GM18517 (cell line): ENCODE data around the gene ASXL1.
"Not testable (repeated sequence)": the region's sequence is repeated elsewhere in the genome, so short reads cannot be mapped to it uniquely, and the experiment has no call there.

ENCODE experiments used
- ATAC-seq: cut with Tn5 transposase; IDR thresholded peaks from one replicate; pipeline ENCODE4 v1.9.1; 2021; ENCODE audit warnings: mild to moderate bottlenecking, moderate library complexity; ENCODE audit not compliant: unreplicated experiment

Gene ASXL1

DNA sequence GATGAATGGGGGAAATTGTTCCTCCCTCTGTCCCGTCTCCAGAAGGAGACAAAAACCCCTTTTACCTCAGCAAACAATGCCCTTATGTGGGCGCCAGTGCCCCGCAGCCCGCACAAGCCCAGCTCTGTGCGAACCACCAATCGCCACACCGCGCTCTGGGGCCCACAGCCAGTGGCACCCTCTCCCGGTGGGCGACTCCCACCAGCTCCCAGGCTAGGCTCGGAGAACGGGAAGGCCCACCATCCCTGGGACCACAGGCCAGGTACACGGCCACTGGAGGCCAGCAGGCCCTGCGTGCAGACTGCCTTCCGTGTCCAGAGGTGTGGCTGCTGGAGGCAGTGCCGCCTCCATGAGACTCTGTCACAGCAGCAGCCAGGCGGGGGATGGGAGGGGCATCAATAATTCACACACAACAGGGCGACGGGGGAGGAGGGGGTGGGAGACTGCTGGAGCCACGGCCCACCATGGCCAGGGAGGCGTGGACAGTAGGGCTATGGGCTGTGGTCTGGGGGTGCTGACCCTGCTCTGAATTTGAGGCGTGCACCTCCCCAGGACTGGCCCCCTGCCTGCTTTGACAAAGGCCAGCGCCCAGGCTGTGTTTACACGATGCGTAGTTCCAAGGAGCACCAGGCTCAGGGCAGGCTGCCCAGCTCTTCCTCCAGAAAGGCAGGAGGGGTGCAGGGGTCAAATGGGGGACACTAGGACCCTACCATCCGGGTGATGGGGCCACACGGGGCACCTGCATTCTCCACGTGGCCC lies 105.7 kb downstream of the ASXL1 start:
- ATAC-seq: no peak

DNA sequence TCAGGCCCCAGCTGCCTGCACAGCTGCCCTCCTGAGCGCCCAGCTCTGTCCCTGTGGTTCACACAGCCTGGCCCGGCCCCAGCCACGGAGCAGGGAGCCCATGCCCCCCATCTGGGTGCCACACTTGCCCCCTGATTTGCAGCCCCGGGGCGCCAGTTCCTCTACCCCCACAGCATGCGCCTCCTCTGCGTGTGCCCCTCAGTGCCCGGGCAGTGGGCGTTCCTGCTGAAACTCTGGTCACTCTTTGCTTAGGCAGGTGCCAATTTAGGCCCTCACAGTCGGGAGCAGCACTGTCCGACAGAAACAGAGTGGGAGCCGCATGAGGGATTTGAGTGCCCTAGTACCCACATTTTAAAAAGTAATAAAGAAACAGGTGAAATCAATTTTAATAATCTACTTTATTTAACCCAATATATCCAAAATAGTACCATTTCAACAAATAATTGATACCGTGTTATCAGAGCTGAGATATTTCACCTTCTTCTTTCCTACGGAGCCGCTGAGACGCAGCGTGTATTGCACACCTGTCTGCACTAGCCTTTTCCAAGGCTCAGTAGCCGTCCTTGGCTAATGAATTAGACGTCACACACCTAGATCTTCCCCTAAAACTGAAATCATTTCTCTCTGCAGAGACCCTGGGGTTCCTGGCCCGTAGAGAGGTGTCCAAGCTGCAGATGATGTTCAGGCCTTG lies 106.4 kb downstream of the ASXL1 start:
- ATAC-seq: no peak

DNA sequence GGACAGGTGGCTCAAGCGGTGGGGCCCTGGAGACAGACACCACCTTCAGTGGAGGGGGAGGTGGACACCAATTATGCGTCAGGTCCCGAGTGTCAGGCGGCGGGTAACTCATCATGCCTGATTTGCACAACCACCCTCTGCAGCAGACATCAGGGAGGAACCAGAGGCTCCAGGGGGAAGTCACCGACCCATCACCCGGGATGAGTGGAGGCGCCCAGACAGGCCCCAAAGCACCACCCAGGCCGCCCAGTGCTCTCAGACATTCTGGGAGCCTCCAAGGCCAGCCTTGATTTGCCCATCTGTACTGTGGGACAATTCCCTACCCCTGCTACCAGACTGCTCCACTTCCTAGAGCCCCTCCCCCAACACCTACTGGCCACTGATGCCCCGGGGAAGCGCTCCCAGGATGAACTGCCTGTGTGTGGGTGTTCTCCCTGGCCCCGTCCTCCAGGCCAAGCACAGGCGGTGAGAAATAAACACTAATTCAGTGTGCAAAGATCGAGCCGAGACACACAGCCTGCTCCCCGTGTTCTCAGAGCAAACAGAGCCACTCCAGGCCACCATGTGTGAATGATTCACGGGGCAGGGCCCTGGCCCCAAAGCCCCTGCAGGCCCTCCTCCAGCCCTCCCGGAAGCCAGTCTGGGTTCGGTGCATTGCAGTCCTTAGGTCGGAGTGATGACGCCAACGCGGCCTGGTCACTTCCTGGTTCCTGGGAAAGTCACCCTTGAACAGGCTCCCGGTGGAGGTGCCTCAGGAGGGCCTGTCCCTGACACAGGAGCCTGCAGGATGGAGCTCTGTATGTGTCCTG lies 107.2 kb downstream of the ASXL1 start:
- no peak for ATAC-seq

DNA sequence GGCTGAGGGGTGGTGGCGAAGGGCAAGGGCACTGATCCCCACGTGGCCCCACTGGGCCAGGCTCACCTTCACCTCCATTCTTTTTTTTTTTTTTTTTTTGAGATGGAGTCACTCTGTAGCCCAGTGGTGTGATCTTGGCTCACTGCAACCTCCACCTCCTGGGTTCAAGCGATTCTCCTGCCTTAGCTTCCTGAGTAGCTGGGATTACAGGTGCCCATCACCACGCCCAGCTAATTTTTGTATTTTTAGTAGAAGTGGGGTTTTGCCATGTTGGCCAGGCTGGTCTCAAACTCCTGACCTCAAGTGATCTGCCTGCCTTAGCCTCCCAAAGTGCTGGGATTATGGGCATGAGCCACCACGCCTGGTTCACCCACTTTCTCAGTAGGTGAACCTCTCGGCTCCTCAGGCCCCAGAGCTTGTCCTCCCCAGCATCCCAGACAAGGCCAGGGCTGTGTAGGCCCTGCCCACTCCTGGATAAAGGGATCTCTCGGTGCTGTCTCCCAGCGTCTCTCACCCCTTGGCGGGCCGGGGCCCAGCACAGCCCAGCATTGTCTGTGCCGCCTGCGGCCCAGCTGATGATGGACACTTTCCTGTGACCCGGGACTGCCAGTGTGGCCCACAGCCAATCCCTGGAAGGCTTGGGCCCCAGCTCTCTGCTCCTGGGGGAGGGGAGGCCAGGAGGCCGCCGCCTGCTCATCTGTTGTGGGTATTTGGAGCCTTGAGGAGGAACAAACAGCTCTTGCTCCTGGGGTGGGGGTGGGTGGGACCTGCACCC lies 108.0 kb downstream of the ASXL1 start:
- not testable (repeated sequence) for ATAC-seq

DNA sequence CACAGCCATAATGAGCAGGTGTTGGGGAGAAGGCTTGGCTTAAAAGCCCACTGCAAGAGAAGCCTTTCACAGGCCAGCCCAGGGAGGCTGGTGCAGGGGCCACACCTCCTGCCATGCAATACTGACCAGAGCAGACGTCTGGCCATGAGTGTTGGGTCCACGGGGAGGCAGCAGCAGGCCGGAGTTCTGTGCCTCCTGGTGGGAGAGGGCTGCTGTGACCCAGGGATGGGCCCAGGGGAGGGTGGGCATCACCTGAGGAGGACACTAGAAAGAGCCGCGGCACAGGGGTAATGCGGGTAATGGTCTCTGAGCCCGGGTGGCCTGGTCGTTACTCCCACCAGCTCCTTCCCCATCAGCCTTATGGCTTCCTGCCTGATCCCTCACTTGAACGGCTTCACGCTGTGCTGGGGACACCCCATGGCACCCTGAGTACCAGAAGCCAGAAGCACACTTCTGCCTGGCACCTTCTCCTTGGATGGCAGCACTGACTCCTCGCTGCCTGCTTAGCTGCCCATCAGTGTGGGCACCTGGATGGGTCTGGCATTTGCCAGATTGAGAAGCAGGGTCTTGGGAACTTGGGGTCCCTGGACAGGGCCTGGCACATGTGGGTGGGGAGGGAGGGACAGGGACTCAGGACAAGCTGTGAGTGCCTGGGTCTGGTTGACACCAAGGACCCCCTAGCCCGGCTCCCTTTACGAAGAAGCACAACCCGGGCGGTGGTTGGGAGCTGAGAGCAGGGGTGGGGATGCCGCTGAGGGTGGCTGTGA lies 108.8 kb downstream of the ASXL1 start:
- no peak for ATAC-seq

DNA sequence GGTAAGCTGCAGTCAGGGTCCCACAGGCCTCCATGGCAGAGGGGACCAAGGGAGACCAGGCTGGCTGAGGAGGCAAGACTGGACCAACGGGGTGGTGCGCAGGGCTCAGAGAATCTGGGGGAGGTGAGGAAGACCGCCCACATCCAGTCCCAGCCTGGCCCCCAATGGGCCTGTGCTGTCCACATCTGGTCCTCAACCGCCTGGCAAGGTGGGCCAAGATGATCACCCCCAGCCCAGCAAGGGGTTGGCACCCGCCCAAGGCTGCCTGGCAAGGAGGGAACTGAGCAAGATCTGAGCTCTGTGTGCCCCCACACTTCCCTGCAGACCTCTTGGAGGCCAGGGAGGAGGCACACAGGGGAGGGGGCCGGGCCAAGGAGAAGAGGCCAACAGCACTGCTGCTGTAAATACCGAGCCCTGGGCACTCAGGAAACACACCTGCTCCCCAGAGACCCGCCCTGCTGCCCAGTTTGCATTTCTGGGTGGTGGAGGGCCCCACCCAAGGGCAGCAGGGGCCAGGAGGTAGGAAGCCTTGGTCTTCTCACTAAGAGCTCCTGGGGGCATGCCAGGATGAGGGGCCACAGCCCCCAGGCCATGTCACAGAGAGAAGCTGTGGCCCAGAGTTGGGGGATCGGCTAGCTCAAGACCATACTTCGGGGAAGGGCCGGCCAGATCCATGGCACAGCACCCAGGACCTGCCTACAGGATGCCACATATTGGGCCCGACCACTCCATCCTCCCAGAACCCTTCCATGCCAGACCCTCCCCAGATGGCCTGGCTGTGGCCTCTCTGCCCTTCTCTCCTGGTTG lies 109.6 kb downstream of the ASXL1 start:
- ATAC-seq: no peak

DNA sequence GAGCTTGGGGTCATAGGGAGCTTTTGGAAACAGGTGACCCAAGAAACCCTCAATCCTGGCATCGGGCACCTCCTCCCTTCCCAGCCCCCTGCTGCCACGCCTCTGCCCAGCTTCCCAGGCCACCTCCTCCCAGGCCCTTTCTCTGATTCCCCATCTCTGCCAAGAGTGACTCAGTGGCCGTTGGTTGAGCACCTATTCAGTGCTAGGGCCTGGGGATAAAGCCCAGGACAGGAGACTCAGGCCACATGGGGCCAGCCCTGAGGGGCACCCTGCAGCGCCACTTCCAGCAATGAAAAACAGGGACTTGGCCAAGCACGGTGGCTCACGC lies 110.1 kb downstream of the ASXL1 start:
- ATAC-seq: no peak

DNA sequence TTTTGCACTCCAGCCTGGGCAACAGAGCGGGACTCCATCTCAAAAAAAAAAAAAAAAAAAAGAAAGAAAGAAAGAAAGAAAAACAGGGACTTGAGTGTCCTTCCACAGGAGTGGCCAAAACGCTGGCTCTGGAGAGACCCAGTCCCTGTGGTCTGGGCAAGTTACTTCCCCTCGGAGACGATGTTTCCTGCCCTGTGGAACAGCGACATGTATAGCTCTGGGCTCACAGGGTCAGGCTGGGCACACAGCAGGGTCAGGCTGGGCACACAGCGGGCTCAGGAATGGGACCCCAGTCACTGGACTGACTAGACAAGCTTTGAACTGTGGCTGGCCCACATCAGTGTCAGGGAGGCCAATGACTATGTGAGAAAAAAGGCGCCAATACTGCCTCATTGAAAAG lies 110.7 kb downstream of the ASXL1 start:
- no peak for ATAC-seq

DNA sequence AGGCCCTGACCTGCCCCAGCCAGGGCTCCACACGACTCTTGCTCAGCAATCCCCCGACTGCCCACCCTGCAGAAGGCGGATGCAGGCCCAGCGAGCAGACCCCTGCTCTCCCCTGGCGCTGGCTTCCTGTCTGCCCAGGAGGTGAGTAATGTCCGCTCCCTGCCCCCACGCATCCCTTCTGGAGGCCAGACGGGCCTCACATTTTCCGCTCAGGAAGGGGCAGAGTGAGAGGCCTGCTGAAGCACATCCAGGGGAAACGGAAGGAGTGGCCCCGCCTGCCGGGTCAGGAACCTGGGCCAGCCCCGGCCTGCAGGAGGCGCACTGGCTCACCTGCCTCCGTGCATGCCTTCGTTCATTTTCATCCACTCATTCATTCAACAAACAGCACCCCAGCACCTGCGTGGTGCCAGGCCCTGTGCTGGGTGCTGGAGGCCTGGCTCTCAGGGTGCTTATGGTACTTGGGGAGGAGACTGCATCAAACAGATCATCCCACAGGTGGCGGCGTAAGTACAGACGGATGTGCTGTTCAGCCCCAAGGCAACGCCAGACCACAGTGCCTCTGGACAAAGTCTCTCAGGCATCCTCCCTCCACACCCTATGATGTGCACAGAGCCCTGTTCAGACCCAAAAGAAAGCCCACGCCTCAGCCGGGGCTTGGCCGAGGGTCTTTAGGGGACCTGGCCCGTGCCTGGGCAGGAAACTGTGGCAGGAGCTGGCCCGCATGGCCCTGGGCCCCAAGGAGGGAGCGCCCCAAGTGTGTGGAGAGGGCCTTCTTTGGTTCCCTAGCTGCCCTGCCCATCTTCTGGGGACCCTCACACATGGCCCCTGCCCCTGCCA lies 112.1 kb downstream of the ASXL1 start:
- no peak for ATAC-seq

DNA sequence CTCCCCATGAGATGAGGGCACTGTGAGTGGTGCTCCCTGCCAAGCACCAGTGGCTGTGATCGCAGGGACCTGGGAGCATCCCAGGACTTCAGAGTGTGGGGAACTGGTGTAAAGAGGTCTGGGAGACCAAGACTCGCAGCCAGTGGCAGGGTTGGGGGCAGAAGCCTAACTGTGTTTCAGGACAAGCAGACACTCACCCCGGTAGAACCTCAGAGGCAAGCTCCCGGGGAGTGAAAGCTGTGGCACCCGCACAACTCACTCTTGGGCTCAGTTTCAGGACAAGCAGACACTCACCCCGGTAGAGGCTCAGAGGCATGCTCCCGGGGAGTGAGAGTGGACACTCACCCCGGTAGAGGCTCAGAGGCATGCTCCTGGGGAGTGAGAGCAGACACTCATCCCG lies 112.8 kb downstream of the ASXL1 start:
- ATAC-seq: no peak

DNA sequence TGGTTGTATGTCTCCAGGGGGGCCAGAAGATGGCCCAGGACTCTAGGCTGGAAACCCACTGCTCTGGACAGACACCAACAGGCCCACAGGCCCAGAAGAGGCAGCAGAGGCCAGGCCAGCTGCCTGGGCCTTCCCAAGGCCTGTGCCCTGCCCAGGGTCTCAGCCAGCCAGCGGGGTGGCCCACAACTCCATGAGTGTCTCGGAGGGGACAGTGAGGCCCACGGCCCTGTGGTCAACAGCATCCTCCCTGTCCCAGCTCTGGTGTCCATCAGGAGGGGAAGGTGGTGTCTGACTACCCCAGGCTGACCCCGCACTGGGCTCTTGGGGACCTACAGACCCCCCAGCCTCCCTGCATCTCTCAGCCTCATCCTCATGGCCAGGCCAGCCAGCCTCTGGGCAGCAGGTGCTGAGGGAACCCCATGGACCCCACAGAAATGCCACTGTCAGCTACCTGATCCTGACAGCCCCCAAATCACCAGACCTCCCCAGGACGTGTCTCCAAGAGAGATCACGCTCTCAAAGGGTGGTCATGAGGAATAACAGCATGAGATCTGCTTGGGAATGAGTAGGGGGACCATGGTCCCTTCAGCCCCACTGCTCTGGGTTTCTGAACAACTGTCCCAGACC lies 114.6 kb downstream of the ASXL1 start:
- no peak for ATAC-seq

DNA sequence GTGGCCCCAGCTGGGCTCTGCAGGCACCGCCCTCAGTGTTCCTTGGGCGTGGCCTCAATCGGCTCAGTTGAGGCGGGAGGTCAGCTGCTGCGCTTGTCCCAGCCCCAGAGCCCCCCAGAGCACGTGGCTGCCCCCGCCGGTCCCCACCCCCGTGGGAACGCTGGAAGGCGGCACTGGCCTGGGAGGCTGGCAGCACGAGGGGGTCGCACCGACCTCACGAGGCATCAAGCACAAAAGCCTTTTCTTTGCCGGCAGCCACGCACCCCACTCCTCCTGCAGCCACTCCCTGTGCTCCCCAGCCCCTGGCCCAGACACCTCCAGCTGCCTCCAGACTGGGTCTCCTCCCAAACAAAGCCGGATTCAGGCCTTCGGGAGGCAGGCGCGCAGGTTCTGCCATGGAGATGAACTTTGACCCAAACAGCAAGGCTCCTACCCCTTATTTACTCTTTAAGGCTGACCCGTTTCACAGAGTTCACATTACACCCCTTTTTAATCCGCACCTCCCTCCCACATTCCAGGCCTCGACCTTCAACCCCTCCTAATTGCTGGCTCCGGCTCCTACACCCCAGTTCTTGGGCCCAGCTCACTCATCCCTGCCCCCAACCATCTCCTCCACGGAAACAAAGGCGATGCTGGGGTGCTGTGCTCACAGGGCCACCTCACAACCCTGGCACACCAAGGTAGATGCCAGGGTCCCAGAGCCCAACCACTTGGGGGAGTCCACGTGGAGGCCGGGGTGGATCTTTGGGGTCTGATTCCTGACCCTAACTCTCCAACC lies 115.3 kb downstream of the ASXL1 start:
- ATAC-seq: no peak

DNA sequence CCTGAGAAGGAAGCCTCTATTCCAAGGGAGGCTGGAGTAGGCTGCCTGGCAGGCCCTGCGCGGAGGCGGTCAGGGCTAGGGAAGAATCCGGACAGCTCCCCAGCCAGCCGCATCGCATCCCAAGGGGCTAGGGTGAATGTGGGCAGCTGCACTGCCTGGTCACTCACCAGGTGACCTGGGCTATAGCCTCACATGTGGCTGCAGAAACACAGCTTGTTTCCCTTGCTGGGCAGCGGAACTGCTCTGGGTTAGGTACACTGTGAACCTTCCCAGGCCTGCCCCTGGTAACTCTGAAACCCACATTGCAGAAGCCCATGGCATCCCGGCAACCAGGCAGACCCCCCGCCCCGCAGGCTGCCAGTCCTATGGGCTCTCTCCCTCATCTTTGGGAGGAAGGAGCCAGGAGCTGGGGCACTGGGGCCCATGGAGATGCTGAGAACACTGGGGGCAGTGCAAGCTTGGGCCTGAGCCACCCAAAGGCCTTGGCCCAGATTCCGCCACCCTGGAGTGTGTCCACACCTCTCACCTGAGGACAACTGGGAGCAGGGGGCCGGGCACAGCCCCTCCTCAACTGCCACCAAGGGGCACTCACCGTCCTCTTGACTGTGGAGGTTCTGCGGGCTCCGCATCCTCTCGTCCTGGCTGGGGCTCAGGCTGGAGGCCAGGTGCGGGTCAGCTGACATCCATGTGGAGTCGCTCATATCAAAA lies 116.0 kb downstream of the ASXL1 start:
- no peak for ATAC-seq

DNA sequence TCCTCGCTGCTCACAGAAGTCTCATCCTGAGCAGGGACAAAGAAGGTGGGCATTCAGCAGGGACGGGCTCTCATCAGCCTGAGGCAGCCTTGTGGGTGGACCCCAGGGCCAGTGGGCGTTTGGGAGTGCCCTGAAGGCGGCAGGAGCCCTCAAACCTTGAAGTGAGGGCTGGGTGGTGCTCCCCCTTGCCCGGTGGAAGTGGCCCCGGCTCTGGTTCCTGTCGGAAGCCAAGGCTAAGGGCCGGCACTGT lies 116.5 kb downstream of the ASXL1 start:
- ATAC-seq: no peak

DNA sequence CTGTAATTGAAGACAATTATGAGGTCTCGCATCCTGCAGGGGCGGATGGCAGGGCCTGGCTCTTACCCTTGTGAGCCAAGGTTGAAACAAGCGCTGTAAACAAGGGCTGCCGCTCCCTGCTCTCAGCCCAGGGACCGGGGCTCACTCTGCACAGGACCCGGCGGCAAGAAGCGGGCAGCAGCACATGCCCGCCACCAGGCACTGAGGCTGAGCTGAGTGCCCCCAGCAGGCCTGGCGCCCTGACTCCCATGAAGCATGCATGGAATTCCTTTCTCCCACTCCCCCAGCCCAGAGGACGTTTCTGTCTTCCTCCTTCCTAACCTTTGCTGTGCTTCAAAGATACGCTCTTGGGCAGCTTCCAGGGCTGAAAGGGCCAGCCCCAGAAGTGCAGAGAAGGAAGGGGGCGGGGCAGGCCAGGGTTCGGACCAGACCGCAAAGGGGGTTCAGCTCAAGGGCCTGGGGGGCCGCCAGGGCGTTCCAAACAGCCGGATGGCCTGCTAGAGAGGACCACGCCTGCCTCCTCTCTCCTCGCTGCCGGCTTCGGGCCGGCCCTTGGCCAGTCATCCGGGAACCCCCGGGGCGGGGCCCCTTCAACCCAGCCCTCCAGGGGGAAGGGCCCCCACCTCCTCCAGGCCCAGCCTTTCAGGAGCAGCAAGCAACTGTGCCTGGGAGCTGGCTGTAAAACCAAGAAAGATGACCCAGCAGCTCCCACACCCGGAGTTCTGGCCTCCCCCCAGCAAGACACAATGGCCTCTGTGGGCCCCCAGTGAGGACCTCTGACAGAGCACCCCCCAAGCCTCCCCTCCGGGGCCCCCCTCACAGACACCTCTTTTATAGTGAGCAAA lies 117.1 kb downstream of the ASXL1 start:
- no peak for ATAC-seq
